Fibroblast of the aortic adventitia (primary cell): ENCODE measurements around the gene MYL6B. TPM values are rescaled to one million over a fixed set of nuclear protein-coding genes. Genes with fewer than 3 reads are reported as not detected.

ENCODE experiments used
- DNase-seq: peaks from one replicate; pipeline ENCODE4 v3.0.0-alpha.2; 2010; ENCODE audit warnings: low read depth
- H3K4me3 ChIP-seq: 2 replicates; pipeline ENCODE4 v1.5.1; 2011; ENCODE audit warnings: low read depth, mild to moderate bottlenecking, control low read depth, low read length, moderate library complexity
- total RNA-seq: library from RNA; depleted of rRNA; stranded (reverse); fragments of >200 nt; gene quantifications from 2 replicates; pipeline ENCODE4 v1.2.3, GENCODE V29; 2012; ENCODE audit warnings: low replicate concordance
- TF ChIP-seq, protein P1 (sequence below): IDR thresholded peaks from 2 replicates; pipeline ENCODE4 v1.5.1; 2011; ENCODE audit warnings: mild to moderate bottlenecking, low read length, control low read depth, inconsistent platforms; ENCODE audit not compliant: insufficient read depth

The MYL6B gene
- 74.2 and 125 TPM in 2 replicates for total RNA-seq

- H3K4me3 ChIP-seq, result peak within 1 kb of the TSS; percentile 75
- peak; percentile 86 for DNase-seq
- TF ChIP-seq, protein P1, sequence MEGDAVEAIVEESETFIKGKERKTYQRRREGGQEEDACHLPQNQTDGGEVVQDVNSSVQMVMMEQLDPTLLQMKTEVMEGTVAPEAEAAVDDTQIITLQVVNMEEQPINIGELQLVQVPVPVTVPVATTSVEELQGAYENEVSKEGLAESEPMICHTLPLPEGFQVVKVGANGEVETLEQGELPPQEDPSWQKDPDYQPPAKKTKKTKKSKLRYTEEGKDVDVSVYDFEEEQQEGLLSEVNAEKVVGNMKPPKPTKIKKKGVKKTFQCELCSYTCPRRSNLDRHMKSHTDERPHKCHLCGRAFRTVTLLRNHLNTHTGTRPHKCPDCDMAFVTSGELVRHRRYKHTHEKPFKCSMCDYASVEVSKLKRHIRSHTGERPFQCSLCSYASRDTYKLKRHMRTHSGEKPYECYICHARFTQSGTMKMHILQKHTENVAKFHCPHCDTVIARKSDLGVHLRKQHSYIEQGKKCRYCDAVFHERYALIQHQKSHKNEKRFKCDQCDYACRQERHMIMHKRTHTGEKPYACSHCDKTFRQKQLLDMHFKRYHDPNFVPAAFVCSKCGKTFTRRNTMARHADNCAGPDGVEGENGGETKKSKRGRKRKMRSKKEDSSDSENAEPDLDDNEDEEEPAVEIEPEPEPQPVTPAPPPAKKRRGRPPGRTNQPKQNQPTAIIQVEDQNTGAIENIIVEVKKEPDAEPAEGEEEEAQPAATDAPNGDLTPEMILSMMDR, result no peak
Observed at GRCh38 chr12:56152132-56152755, at the start of gene MYL6B. TSS of gene MYL6B (plus strand) at chr12:56152587. CDS start at chr12:56153919, 1,332 bp downstream.

DNA sequence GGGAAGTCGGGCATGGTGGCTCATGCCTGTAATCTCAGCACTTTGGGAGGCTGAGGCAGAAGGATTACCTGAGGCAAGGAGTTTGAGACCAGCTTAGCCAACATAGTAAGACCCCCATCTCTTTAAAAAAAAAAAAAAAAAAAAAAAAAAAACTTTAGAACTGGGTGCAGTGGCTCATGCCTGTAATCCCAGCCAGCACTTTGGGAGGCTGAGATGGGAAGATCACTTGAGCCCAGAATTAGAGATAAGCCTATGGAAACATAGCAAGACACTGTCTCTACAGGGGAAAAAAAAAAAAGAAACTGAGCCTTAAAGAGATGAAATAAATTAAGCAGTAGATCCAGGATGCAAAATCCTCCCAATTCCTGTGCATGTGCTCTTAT, 49.7 kb upstream of the MYL6B start:
- TF ChIP-seq, protein P1, result no peak
- DNase-seq, result no peak
- H3K4me3 ChIP-seq, result no peak overlapping the region

GRCh38 chr12:56103066-56103711, 49.2 kb upstream of the MYL6B start:
- H3K4me3 ChIP-seq, result peak overlapping the region; percentile 91
- TF ChIP-seq, protein P1, result no peak
- no peak for DNase-seq

DNA sequence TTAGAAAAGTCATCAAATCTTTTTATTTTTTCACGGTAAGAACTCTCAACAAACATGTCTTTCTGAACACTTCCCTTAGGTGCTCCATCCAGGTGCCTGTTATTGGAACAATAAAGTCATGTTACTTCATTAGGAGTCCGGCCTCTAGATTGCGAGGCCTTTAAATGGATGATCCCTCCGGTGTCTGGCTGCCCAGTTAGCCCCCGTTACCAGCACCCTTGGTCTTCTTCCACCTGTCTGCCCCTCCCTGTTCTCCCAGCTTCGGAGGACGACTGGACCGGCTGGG, 48.6 kb upstream of the MYL6B start:
- DNase-seq, result no peak
- TF ChIP-seq, protein P1, result no peak
- H3K4me3 ChIP-seq, result peak overlapping the region; percentile 91

- H3K4me3 ChIP-seq, result peak within 1 kb of the TSS; percentile 91
- TF ChIP-seq, protein P1, result no peak
- peak; percentile 97 for DNase-seq
Observed at GRCh38 chr12:56104109-56104814, 48.1 kb upstream of the MYL6B start, which contains the start of gene PA2G4. TSS of gene PA2G4 (plus strand) at chr12:56104559. CDS start at chr12:56104738, 179 bp downstream.

GRCh38 chr12:56104815-56105608, 47.4 kb upstream of the MYL6B start:
- H3K4me3 ChIP-seq, result peak overlapping the region; percentile 91
- DNase-seq, result no peak
- TF ChIP-seq, protein P1, result no peak
